ENCODE measurements around the gene ARFIP1.

Gene ARFIP1

GRCh38 chr4:152778656-152779512 is 870 bp upstream of the ARFIP1 start:
- H3K4me3 ChIP-seq (ENCODE audit: low read depth, low read length): peak overlapping the region; percentile 88
- peak; percentile 42 for DNase-seq (ENCODE audit: low read depth)
- TF ChIP-seq POLR2A (IDR thresholded peaks at IDR 0.05; ENCODE audit: extremely low read depth, insufficient read length) (no peak), MYC (IDR thresholded peaks at IDR 0.05; ENCODE audit: low read depth, low read length) (no peak), MAX (IDR thresholded peaks at IDR 0.05; ENCODE audit: low read depth, low read length) (no peak)
- TF ChIP-seq, protein P1, sequence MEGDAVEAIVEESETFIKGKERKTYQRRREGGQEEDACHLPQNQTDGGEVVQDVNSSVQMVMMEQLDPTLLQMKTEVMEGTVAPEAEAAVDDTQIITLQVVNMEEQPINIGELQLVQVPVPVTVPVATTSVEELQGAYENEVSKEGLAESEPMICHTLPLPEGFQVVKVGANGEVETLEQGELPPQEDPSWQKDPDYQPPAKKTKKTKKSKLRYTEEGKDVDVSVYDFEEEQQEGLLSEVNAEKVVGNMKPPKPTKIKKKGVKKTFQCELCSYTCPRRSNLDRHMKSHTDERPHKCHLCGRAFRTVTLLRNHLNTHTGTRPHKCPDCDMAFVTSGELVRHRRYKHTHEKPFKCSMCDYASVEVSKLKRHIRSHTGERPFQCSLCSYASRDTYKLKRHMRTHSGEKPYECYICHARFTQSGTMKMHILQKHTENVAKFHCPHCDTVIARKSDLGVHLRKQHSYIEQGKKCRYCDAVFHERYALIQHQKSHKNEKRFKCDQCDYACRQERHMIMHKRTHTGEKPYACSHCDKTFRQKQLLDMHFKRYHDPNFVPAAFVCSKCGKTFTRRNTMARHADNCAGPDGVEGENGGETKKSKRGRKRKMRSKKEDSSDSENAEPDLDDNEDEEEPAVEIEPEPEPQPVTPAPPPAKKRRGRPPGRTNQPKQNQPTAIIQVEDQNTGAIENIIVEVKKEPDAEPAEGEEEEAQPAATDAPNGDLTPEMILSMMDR (IDR thresholded peaks at IDR 0.05; ENCODE audit: low read depth, low read length): no peak

DNA sequence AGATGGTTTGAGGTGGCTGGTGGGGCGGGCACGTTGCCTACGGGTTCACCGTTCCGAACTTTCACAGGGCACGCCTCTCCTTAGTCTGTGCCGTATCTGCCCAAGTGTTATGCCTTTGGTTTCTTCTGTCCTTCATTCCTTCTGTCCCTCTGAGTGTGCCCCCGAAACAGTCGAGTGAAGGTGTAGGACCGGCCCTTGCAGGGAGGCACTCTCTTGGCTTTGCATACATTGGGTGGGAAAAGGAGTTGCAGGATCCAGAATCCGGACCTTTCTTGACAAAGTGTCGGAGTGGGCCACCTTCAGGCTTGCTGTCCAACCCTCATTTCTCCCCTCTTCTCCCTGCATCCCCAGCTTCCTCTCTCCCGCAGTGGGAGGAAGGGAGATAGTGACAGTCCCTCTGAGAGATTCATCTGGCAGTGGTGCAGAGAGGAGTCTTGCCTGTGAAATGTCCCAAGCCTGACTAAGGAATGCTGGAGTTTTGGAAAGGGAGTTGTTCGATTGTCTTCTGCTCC is 569 bp downstream of the ARFIP1 start:
- TF ChIP-seq, protein P1 (IDR thresholded peaks at IDR 0.05; ENCODE audit: low read depth, low read length): no peak
- TF ChIP-seq MAX (IDR thresholded peaks at IDR 0.05; ENCODE audit: low read depth, low read length): peak; percentile 25; the same call in 1 of the 2 replicates
- DNase-seq (ENCODE audit: low read depth): no peak
- peak overlapping the region; percentile 88 for H3K4me3 ChIP-seq (ENCODE audit: low read depth, low read length)

DNA sequence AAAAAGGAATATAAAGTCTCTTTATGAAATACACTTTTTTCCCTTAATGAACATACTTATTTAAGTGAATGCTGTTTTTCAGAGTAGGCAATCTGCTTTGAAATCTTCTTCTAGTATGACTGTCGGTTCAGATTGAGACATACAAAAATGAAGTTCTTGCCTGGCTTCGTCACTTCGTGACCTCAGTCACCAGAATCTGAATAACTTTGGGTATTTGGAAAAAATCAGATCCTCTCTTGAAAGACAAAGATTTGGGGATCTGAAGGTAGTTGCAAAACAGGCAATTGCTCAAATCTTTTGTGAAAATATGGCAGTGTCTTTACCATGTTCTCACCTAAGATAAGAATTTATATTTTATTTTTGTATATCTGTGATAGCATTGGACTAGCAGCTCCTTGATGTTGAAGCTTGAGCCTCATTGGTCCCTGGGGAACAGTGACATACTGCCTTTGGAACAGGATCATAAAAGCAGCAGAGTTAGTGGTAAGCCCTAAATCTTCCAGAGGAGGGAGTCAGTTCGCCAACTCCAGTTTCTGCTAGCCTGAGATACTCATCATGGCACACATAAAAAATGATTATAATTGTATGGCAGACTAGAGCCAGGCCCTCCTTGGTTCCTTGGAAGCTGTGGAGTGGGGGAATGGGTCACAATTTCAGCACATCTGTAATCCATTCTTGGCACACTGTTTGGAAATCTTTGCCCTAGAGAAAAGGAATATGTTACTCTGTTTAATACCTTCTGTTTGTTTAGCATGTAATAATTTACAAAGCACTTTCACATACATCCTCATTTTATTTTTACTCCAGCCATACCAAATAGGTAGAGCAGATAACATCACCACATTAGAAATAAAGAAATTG is 5.0 kb downstream of the ARFIP1 start:
- DNase-seq (ENCODE audit: low read depth): peak; percentile 70
- TF ChIP-seq POLR2A (IDR thresholded peaks at IDR 0.05; ENCODE audit: extremely low read depth, insufficient read length): no peak
- no peak for TF ChIP-seq MAX (IDR thresholded peaks at IDR 0.05; ENCODE audit: low read depth, low read length)
- TF ChIP-seq MYC (IDR thresholded peaks at IDR 0.05; ENCODE audit: low read depth, low read length): no peak
- H3K4me3 ChIP-seq (ENCODE audit: low read depth, low read length): no peak overlapping the region

DNA sequence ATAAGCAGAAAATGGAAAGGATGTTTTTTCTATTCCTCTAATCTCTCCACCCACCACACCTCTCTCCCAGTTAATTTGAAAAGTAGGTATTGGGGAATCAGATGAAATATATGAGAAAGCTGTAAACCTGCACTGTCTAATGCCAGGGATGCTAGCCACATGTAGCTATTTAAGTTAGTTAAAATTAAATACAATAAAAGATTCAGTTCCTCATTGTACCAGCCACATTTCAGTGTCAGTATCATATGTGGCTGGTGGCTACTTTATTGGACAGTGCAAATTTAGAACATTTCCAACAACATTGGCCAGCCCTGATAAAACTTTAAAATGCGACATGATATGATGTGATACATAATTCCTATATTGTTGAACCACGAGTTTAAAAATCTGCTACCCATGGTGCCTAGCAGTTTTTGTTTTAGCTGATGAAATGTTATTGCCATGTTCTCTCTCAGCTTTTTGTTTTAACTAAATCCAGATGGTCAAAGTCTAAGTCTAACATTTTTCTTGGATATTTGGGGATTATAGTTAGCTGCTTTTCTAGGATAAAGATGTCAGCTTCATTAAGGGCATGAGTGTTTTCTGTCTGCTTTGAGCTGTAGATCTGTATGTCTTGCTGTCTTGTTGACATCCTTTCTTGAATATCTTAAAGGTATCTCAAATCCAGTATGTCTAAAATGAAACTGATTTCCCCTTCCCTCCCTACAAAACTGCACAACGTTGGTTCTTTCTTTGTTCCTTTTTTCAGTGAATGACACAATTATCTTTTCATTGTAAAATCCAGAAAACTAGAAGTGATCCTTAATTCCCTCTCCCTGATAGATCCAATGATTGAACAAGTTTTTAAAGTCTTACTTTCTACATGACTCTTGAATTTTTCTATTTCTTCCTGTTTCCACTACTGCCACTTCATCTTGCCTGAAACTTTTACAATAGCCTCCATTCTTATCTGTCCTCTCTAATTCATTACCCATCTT is 6.2 kb downstream of the ARFIP1 start:
- TF ChIP-seq, protein P1 (IDR thresholded peaks at IDR 0.05; ENCODE audit: low read depth, low read length): no peak
- TF ChIP-seq MAX (IDR thresholded peaks at IDR 0.05; ENCODE audit: low read depth, low read length) (no peak), MYC (IDR thresholded peaks at IDR 0.05; ENCODE audit: low read depth, low read length) (no peak)
- H3K4me3 ChIP-seq (ENCODE audit: low read depth, low read length): no peak overlapping the region
- DNase-seq (ENCODE audit: low read depth): no peak

DNA sequence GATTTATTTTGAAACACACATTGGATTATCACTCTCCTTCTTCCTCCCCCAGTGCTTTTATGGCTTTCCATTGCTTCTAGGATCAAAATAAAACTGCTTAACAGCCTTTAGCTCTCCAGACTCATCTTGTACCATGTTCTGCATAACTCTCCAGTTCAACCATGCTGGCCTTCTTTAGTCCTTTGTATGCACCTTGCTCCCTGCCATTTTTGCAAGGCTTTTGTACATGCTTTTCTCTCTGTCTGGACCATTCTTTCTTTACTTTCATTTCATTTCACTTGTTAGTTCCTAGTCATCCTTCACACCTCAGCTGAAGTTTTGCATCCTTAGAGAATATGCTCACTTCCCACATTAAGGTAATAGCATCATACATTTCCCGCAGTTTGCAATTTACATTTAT is 6.9 kb downstream of the ARFIP1 start:
- no peak for TF ChIP-seq POLR2A (IDR thresholded peaks at IDR 0.05; ENCODE audit: extremely low read depth, insufficient read length)
- TF ChIP-seq MAX (IDR thresholded peaks at IDR 0.05; ENCODE audit: low read depth, low read length): no peak
- TF ChIP-seq MYC (IDR thresholded peaks at IDR 0.05; ENCODE audit: low read depth, low read length): no peak
- TF ChIP-seq, protein P1 (IDR thresholded peaks at IDR 0.05; ENCODE audit: low read depth, low read length): no peak
- no peak overlapping the region for H3K4me3 ChIP-seq (ENCODE audit: low read depth, low read length)
- DNase-seq (ENCODE audit: low read depth): no peak
